Dedifferentiated amniotic fluid mesenchymal stem cell (primary cell): ENCODE results near the gene CGB2.
"Not testable (repeated sequence)": the region's sequence is repeated elsewhere in the genome, so short reads cannot be mapped to it uniquely, and the experiment has no call there.

ENCODE experiments used
- DNase-seq: peaks from one replicate; pipeline ENCODE4 v3.0.0-alpha.2; 2016; ENCODE audit errors: extremely low spot score

The CGB2 gene

GRCh38 chr19:49010453-49010852 lies 21.2 kb upstream of the CGB2 start:
- no peak for DNase-seq

GRCh38 chr19:49011194-49011593 lies 20.5 kb upstream of the CGB2 start:
- no peak for DNase-seq

- no peak for DNase-seq
Observed at GRCh38 chr19:49014123-49014869, 17.4 kb upstream of the CGB2 start.

- DNase-seq = no peak
Observed at GRCh38 chr19:49014870-49015255, 16.8 kb upstream of the CGB2 start.

GRCh38 chr19:49016067-49016839 lies 15.4 kb upstream of the CGB2 start:
- no peak for DNase-seq

GRCh38 chr19:49017041-49017665 lies 14.5 kb upstream of the CGB2 start, which contains the start of gene LHB:
Gene LHB, minus strand, starts transcription at chr19:49017091. Its CDS starts 10 bp downstream, at chr19:49017081.
- DNase-seq = no peak

GRCh38 chr19:49017666-49018351 lies 13.9 kb upstream of the CGB2 start:
- peak; percentile 14 for DNase-seq

GRCh38 chr19:49018388-49019241 lies 13.1 kb upstream of the CGB2 start:
- DNase-seq = not testable (repeated sequence)

- no peak for DNase-seq
Observed at GRCh38 chr19:49019242-49019932, 12.3 kb upstream of the CGB2 start.

- DNase-seq = no peak
Observed at GRCh38 chr19:49020342-49020741, 11.3 kb upstream of the CGB2 start.

- no peak for DNase-seq
Observed at GRCh38 chr19:49020931-49021895, 10.5 kb upstream of the CGB2 start.

- DNase-seq = no peak
Observed at GRCh38 chr19:49022116-49022515, 9.6 kb upstream of the CGB2 start.

- DNase-seq = not testable (repeated sequence)
Observed at GRCh38 chr19:49024233-49024632, 7.5 kb upstream of the CGB2 start, which contains the start of gene CGB3. Gene CGB3, minus strand, starts transcription at chr19:49024333. Its CDS starts 362 bp downstream, at chr19:49023971.

GRCh38 chr19:49025088-49025487 lies 6.6 kb upstream of the CGB2 start:
- DNase-seq = not testable (repeated sequence)

GRCh38 chr19:49025599-49025998 lies 6.1 kb upstream of the CGB2 start:
- DNase-seq = not testable (repeated sequence)

GRCh38 chr19:49028686-49029085 lies 3.0 kb upstream of the CGB2 start:
- not testable (repeated sequence) for DNase-seq

- not testable (repeated sequence) for DNase-seq
Observed at GRCh38 chr19:49029749-49030148, 1.9 kb upstream of the CGB2 start.

GRCh38 chr19:49030323-49030722 lies 1.4 kb upstream of the CGB2 start:
- not testable (repeated sequence) for DNase-seq

- DNase-seq = not testable (repeated sequence)
Observed at GRCh38 chr19:49036815-49037214, 5.1 kb downstream of the CGB2 start, which contains the start of gene CGB1. Gene CGB1, minus strand, starts transcription at chr19:49036895. Its CDS starts 184 bp downstream, at chr19:49036711.
